ENCODE measurements around the gene FECH.
"Not testable (repeated sequence)": the region's sequence is repeated elsewhere in the genome, so short reads cannot be mapped to it uniquely, and the experiment has no call there.

The FECH gene

GRCh38 chr18:57533006-57533867, 53.3 kb downstream of the FECH start:
- DNase-seq (ENCODE audit: low read depth in 3 of 3) = no peak

- DNase-seq (ENCODE audit: low read depth in 3 of 3) = no peak
Observed at GRCh38 chr18:57529151-57529550, 57.4 kb downstream of the FECH start.

DNA sequence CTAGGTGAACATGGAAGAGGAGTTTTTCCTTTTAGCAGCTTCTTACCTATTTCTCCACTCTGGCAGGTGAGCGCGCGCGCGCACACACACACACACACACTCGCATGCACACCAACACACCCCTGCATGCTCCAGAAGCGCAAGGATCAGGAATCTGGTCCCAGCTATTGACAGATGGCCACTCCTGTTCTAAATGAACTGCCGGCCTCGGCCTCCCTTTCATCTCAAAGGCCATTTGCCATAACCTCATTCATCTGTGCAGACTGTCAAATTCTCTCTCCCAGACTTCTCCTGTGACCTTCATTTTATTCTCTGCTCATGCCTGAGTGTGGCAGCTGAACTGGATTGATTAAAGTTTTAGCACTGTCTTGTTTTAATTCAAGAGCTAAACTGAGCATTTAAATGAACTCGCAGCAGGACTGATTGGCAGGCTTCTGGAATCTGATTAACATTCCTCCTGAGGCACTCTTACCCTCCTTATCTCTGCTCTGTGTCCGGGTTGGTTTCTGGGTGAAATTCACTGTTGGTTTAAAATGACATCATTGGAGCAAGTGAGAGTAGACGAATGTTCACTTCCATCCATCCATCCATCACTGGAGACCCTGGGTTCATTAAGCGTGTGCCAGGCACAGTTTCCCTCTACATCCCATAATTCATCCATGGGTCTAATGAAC, 58.8 kb downstream of the FECH start:
- DNase-seq (ENCODE audit: low read depth in 3 of 3) = no peak

- DNase-seq (ENCODE audit: low read depth in 3 of 3) = no peak
Observed at GRCh38 chr18:57523171-57523956, 63.1 kb downstream of the FECH start.

- DNase-seq (ENCODE audit: low read depth in 3 of 3) = not testable (repeated sequence)
Observed at GRCh38 chr18:57522348-57522747, 64.2 kb downstream of the FECH start.

DNA sequence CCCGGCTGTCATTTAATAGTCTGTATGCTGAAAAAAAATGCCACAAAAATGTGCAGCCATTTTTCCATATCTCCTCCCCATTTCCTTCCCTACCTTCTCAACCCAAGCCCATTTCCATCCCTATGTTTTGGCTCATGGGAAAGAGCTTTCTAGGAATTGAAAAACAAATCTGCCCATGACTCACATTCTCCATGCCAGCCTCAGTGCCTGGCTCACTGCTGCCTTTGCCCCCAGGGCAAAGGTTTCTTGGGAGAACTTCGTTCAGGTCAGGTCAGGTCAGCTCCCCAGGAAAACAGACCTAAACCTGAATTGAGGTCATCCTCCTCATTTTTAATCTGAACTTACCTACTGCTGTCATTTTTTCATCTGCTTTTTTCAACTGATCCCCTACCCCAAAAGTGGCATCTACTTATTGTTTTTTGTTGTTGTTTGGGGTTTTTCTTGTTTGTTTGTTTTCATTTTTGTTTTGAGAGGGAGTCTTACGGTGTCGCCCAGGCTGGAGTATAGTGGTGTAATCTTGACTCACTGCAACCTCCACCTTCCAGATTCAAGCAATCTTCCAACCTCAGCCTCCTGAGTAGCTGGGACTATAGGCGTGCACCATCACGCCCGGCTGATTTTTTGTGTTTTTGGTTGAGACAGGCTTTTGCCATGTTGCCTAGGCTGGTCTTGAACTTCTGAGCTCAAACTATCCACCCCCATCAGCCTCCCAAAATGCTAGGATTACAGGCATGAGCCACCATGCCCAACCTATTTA, 66.7 kb downstream of the FECH start:
- DNase-seq (ENCODE audit: low read depth in 3 of 3) = no peak

GRCh38 chr18:57518533-57518932, 68.0 kb downstream of the FECH start:
- no peak for DNase-seq (ENCODE audit: low read depth in 3 of 3)

DNA sequence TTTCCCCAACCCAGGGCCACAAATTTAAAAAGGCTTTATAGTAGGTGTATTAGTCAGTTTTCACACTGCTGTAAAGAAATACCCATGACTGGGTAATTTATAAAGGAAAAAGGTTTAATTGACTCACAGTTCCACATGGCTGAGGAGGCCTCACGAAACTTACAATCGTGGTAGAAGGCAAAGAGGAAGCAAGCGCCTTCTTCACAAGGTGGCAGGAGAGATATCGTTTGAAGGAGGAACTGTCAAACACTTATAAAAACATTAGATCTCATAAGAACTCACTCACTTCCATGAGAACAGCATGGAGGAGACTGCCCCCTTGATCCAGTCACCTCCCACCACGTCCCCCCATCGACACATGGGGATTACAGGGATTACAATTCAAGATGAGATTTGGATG, 70.4 kb downstream of the FECH start:
- no peak for DNase-seq (ENCODE audit: low read depth in 3 of 3)

- no peak for DNase-seq (ENCODE audit: low read depth in 3 of 3)
Observed at GRCh38 chr18:57505231-57505630, 81.3 kb downstream of the FECH start.

DNA sequence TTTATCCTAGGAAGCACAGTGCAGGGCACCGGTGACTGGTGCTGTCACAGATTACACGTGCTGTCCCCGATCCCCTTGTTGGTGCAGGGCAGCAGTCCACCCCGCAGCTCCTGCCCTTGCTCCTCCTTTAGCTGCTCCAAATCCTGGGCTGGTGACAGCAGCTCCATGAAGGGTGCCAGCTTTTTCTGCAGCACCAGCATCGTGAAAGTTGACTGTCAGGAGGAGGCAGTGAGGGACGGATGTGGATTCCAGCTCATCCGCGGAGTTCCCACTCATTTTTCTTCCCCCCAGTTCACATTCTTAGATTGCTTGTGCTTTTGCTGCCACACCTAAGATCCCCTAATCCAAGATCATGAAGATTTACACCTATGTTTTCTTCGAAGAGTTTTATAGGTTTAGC, 83.9 kb downstream of the FECH start:
- DNase-seq (ENCODE audit: low read depth in 3 of 3) = no peak

- DNase-seq (ENCODE audit: low read depth in 3 of 3) = no peak
Observed at GRCh38 chr18:57498682-57499256, 87.7 kb downstream of the FECH start.

Data from stimulated activated CD4-positive, alpha-beta T cell treated with anti-CD3 and anti-CD28 coated beads, TNF-alpha, amount 100 ng/mL, for 24 hours (primary cell).